HG03025 (cell line): ENCODE results near the gene CASTOR2.
"Not testable (repeated sequence)": the region's sequence is repeated elsewhere in the genome, so short reads cannot be mapped to it uniquely, and the experiment has no call there.

Experiments used
- ATAC-seq: cut with Tn5 transposase; IDR thresholded peaks from one replicate; pipeline ENCODE4 v1.9.1; 2021; ENCODE audit warnings: mild to moderate bottlenecking, moderate library complexity; ENCODE audit not compliant: unreplicated experiment, low FRiP score

The CASTOR2 gene

GRCh38 chr7:74993121-74993520, 28.6 kb downstream of the CASTOR2 start:
- ATAC-seq, result no peak

- ATAC-seq, result not testable (repeated sequence)
Measured at GRCh38 chr7:74994869-74995543, 30.5 kb downstream of the CASTOR2 start.

- ATAC-seq, result not testable (repeated sequence)
Measured at GRCh38 chr7:74996361-74996760, 31.9 kb downstream of the CASTOR2 start.

- not testable (repeated sequence) for ATAC-seq
Measured at GRCh38 chr7:74997811-74998210, 33.3 kb downstream of the CASTOR2 start.

- ATAC-seq, result not testable (repeated sequence)
Measured at GRCh38 chr7:75001356-75001755, 36.9 kb downstream of the CASTOR2 start.

- ATAC-seq, result no peak
Measured at GRCh38 chr7:75010036-75010435, 45.5 kb downstream of the CASTOR2 start.

- ATAC-seq, result no peak
Measured at GRCh38 chr7:75017832-75018231, 53.3 kb downstream of the CASTOR2 start.

GRCh38 chr7:75018570-75019364, 54.3 kb downstream of the CASTOR2 start:
- ATAC-seq, result no peak

- ATAC-seq, result no peak
Measured at GRCh38 chr7:75019800-75020199, 55.3 kb downstream of the CASTOR2 start.

- no peak for ATAC-seq
Measured at GRCh38 chr7:75024922-75025321, 60.4 kb downstream of the CASTOR2 start.

GRCh38 chr7:75028299-75028698, 63.8 kb downstream of the CASTOR2 start:
- ATAC-seq, result no peak

GRCh38 chr7:75033064-75033463, 68.6 kb downstream of the CASTOR2 start:
- no peak for ATAC-seq

- ATAC-seq, result no peak
Measured at GRCh38 chr7:75033826-75034225, 69.3 kb downstream of the CASTOR2 start.

GRCh38 chr7:75038508-75038907, 74.0 kb downstream of the CASTOR2 start:
- ATAC-seq, result no peak

- no peak for ATAC-seq
Measured at GRCh38 chr7:75039166-75039565, 74.7 kb downstream of the CASTOR2 start.

- ATAC-seq, result no peak
Measured at GRCh38 chr7:75039709-75040108, 75.2 kb downstream of the CASTOR2 start.

GRCh38 chr7:75040512-75040911, 76.0 kb downstream of the CASTOR2 start:
- ATAC-seq, result no peak

- ATAC-seq, result no peak
Measured at GRCh38 chr7:75042286-75042685, 77.8 kb downstream of the CASTOR2 start.

- ATAC-seq, result no peak
Measured at GRCh38 chr7:75042831-75043703, 78.6 kb downstream of the CASTOR2 start.

- no peak for ATAC-seq
Measured at GRCh38 chr7:75045881-75046280, 81.4 kb downstream of the CASTOR2 start.
